ENCODE results near the gene FAM20C.
"Not testable (repeated sequence)": the region's sequence is repeated elsewhere in the genome, so short reads cannot be mapped to it uniquely, and the experiment has no call there.

FAM20C gene

GRCh38 chr7:193481-194251, 1.3 kb downstream of the FAM20C start:
- DNase-seq, result no peak

GRCh38 chr7:194252-195009, 2.1 kb downstream of the FAM20C start:
- no peak for DNase-seq

GRCh38 chr7:195010-195829, 2.8 kb downstream of the FAM20C start:
- no peak for DNase-seq

GRCh38 chr7:195830-196128, 3.4 kb downstream of the FAM20C start:
- no peak for DNase-seq

- DNase-seq, result no peak
Observed at GRCh38 chr7:196283-196682, 3.9 kb downstream of the FAM20C start.

GRCh38 chr7:196778-197321, 4.5 kb downstream of the FAM20C start:
- no peak for DNase-seq

- DNase-seq, result no peak
Observed at GRCh38 chr7:197413-198335, 5.3 kb downstream of the FAM20C start.

- DNase-seq, result no peak
Observed at GRCh38 chr7:199483-200249, 7.3 kb downstream of the FAM20C start.

GRCh38 chr7:200290-200689, 7.9 kb downstream of the FAM20C start:
- DNase-seq, result no peak

GRCh38 chr7:200704-201103, 8.3 kb downstream of the FAM20C start:
- DNase-seq, result no peak

GRCh38 chr7:204326-204725, 12.0 kb downstream of the FAM20C start:
- no peak for DNase-seq

GRCh38 chr7:205115-206010, 13.0 kb downstream of the FAM20C start:
- no peak for DNase-seq

- not testable (repeated sequence) for DNase-seq
Observed at GRCh38 chr7:206351-206750, 14.0 kb downstream of the FAM20C start.

- no peak for DNase-seq
Observed at GRCh38 chr7:207418-208129, 15.2 kb downstream of the FAM20C start.

GRCh38 chr7:208130-208673, 15.8 kb downstream of the FAM20C start:
- DNase-seq, result no peak

- DNase-seq, result no peak
Observed at GRCh38 chr7:208816-209215, 16.4 kb downstream of the FAM20C start.

GRCh38 chr7:209416-209815, 17.0 kb downstream of the FAM20C start:
- no peak for DNase-seq

- no peak for DNase-seq
Observed at GRCh38 chr7:209906-210305, 17.5 kb downstream of the FAM20C start.

GRCh38 chr7:210401-210925, 18.1 kb downstream of the FAM20C start:
- no peak for DNase-seq

Data from hematopoietic multipotent progenitor cell treated with erythropoietin and hydrocortisone succinate and interleukin-3 and kit ligand, for 8 days (in vitro differentiated cells).